ENCODE measurements around the gene ABCA13.

DNA sequence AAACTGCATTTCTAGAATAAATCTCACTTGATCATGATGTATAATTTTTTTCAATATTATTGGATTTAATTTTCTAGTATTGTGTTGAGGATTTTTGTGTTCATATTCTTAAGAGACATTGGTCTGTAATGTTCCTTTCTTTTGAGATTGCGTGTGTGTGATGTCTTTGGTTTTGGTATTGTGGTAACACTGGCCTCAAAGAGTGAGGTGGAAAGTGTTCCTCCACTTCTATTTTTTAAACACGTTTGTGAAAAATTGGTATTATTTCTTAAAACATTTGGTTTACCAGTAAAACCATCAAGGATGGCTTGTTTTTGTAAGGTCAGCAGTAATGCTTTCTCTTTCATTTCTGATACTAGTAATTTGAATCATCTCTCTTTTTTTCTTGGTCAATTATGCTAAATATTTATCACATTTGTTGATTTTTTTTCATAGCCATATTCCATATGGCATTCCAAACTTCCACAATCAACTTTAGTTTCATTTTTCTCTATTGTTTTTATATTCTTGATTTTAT lies 462.9 kb downstream of the ABCA13 start:
- TF ChIP-seq CTCF (conservative IDR thresholded peaks at IDR 0.05; ENCODE audit: low read depth, low read length) (no peak), POLR2A (IDR thresholded peaks at IDR 0.05; ENCODE audit: low read depth, low read length) (no peak), USF2 (IDR thresholded peaks at IDR 0.05; ENCODE audit: low read depth, low read length) (no peak), NFE2L2 (IDR thresholded peaks at IDR 0.05; ENCODE audit: low read depth, low read length) (no peak), BHLHE40 (IDR thresholded peaks at IDR 0.05; ENCODE audit: low read depth, low read length) (no peak), CHD1 (IDR thresholded peaks at IDR 0.05; ENCODE audit: low read depth, low read length) (no peak), RAD21 (IDR thresholded peaks at IDR 0.05; ENCODE audit: low read length) (no peak)
